Measurements from ENCODE around the gene GADD45B. TPM values are rescaled to one million over a fixed set of nuclear protein-coding genes. Genes with fewer than 3 reads are reported as not detected.
A peak's percentile ranks its signal among the peaks of the same experiment; 100 is the strongest.

Gene GADD45B
- polyA plus RNA-seq, 3 donors, result 67.4 to 505 (median 76.2) TPM

DNA sequence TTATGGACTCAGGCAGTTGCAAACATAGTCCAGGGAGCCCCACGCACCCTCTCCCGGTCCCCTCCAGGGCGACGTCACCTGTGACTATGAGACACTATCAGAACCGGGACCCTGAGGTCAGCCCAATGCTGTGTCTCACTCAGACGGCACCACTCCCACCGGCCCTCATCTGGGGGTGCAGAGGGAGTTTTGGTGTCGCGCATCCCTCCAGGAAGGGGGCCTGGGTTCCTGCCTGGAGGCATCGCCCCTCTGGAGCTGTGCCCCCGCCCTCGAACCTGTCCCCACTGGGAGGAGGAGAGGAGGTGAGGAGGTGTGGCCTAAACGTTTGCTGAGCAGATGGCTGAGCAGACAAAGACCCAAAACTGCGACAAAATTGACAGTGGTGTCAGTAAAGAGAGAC, 51.2 kb downstream of the GADD45B start:
- Mint-ChIP-seq H3K4me3 (no peak overlapping the region), H3K36me3 (no peaks in the 10 kb centered on the region), H3K27me3 (ENCODE audit: low read depth in 3 of 3) (no peaks in the 10 kb centered on the region), H3K4me1 (no peaks in the 10 kb centered on the region), H3K27ac (peak overlapping the region in 1 of 7 donors; percentile 61), H3K9me3 (peaks cover 0 to 6% (median 2%) of the 10 kb centered on the region in 7 donors)
- Histone ChIP-seq H2AFZ (ENCODE audit: insufficient read depth, low read depth, low read length, poor library complexity, severe bottlenecking) (no peak overlapping the region), H3K9me3 (replicated peaks in 1 of 2; ENCODE audit: control insufficient read depth in 1 of 2, insufficient read depth in 1 of 2, low read length in 2 of 2) (no peaks in the 10 kb centered on the region), H3K4me2 (replicated peaks; ENCODE audit: extremely low read depth, low read length, poor library complexity, severe bottlenecking) (no peak overlapping the region), H3K4me1 (ENCODE audit: control insufficient read depth in 1 of 2, insufficient read depth in 2 of 2, low read length in 2 of 2) (no peaks in the 10 kb centered on the region), H3K27me3 (ENCODE audit: control insufficient read depth in 2 of 2, insufficient read depth in 2 of 2, low read length in 2 of 2) (no peaks in the 10 kb centered on the region), H4K20me1 (ENCODE audit: insufficient read depth, low read length) (no peaks in the 10 kb centered on the region), H3K9ac (ENCODE audit: insufficient read depth, low read length, poor library complexity, severe bottlenecking) (no peak overlapping the region), H3K36me3 (replicated peaks in 1 of 2; ENCODE audit: control insufficient read depth in 1 of 2, insufficient read depth in 2 of 2, low read length in 2 of 2) (no peaks in the 10 kb centered on the region), H3K79me2 (ENCODE audit: insufficient read depth, low read length) (no peaks in the 10 kb centered on the region), H3K4me3 (replicated peaks in 1 of 3; ENCODE audit: low read depth in 2 of 3, low read length in 3 of 3) (no peak overlapping the region), H3K27ac (ENCODE audit: low read depth in 1 of 2, low read length in 2 of 2) (no peak overlapping the region)
- intact Hi-C loops (cut with micrococcal nuclease), result no loop called here
- TF ChIP-seq, protein P1, sequence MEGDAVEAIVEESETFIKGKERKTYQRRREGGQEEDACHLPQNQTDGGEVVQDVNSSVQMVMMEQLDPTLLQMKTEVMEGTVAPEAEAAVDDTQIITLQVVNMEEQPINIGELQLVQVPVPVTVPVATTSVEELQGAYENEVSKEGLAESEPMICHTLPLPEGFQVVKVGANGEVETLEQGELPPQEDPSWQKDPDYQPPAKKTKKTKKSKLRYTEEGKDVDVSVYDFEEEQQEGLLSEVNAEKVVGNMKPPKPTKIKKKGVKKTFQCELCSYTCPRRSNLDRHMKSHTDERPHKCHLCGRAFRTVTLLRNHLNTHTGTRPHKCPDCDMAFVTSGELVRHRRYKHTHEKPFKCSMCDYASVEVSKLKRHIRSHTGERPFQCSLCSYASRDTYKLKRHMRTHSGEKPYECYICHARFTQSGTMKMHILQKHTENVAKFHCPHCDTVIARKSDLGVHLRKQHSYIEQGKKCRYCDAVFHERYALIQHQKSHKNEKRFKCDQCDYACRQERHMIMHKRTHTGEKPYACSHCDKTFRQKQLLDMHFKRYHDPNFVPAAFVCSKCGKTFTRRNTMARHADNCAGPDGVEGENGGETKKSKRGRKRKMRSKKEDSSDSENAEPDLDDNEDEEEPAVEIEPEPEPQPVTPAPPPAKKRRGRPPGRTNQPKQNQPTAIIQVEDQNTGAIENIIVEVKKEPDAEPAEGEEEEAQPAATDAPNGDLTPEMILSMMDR (IDR thresholded peaks at IDR 0.05), result no peak
- 94% methylated on average over 10 of the region's 14 CpGs for WGBS (ENCODE audit: insufficient coverage)
- no peak for DNase-seq

DNA sequence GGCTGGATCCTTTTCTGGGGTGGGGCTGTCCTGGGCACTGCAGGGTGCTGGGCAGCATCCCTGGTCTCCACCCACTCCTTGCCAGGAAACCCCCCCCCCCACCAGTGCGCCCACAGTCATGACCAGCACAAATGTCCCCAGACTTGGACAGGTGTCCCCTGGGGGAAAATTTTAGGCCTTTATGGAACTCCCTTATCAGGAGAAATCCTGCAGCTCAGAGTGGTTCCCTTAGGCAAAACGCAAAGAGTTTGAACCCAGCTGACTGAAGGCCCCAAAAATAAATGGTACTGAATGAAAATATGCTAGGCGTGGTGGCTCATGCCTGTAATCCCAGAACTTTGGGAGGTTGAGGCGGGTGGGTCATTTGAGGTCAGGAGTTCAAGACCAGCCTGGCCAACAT, 51.8 kb downstream of the GADD45B start:
- no peak overlapping the region for H3K4me2 ChIP-seq (replicated peaks; ENCODE audit: extremely low read depth, low read length, poor library complexity, severe bottlenecking)
- H3K27ac Mint-ChIP-seq, result no peak overlapping the region

More for the DNA sequence above, 51.8 kb downstream of the GADD45B start:
- TF ChIP-seq, protein P1 (IDR thresholded peaks at IDR 0.05), result no peak
- H3K36me3 ChIP-seq (replicated peaks in 1 of 2; ENCODE audit: control insufficient read depth in 1 of 2, insufficient read depth in 2 of 2, low read length in 2 of 2), result no peaks in the 10 kb centered on the region
- no peaks in the 10 kb centered on the region for H3K4me1 ChIP-seq (ENCODE audit: control insufficient read depth in 1 of 2, insufficient read depth in 2 of 2, low read length in 2 of 2)
- H3K4me3 ChIP-seq (replicated peaks in 1 of 3; ENCODE audit: low read depth in 2 of 3, low read length in 3 of 3), result no peak overlapping the region
- H4K20me1 ChIP-seq (ENCODE audit: insufficient read depth, low read length), result no peaks in the 10 kb centered on the region
- H3K9ac ChIP-seq (ENCODE audit: insufficient read depth, low read length, poor library complexity, severe bottlenecking), result no peak overlapping the region
- Mint-ChIP-seq H3K9me3 (peaks cover 0 to 8% (median 3%) of the 10 kb centered on the region in 7 donors), H3K27me3 (ENCODE audit: low read depth in 3 of 3) (no peaks in the 10 kb centered on the region), H3K36me3 (no peaks in the 10 kb centered on the region), H3K4me3 (no peak overlapping the region), H3K4me1 (no peaks in the 10 kb centered on the region)
- 100% methylated on average over 2 of the region's 4 CpGs for WGBS (ENCODE audit: insufficient coverage)
- H3K27me3 ChIP-seq (ENCODE audit: control insufficient read depth in 2 of 2, insufficient read depth in 2 of 2, low read length in 2 of 2), result no peaks in the 10 kb centered on the region
- no peaks in the 10 kb centered on the region for H3K9me3 ChIP-seq (replicated peaks in 1 of 2; ENCODE audit: control insufficient read depth in 1 of 2, insufficient read depth in 1 of 2, low read length in 2 of 2)
- intact Hi-C loops (cut with micrococcal nuclease), result no loop called here
- H3K79me2 ChIP-seq (ENCODE audit: insufficient read depth, low read length), result no peaks in the 10 kb centered on the region
- H3K27ac ChIP-seq (ENCODE audit: low read depth in 1 of 2, low read length in 2 of 2), result no peak overlapping the region
- no peak overlapping the region for H2AFZ ChIP-seq (ENCODE audit: insufficient read depth, low read depth, low read length, poor library complexity, severe bottlenecking)
- no peak for DNase-seq

Small RNA genes within 50 kb of the gene (small RNA-seq; reads per million reads assigned to genes)
- not detected for gene RNU6-993P (ENCODE audit: insufficient read length, low read depth)

Other genes with a start within 250 kb of the GADD45B start
- gene PLEKHJ1, start 239.8 kb upstream of the GADD45B start, polyA plus RNA-seq, result 10 to 100 TPM; 62.1 to 90.0 (median 69.0) TPM
- gene SF3A2, start 239.3 kb upstream of the GADD45B start, polyA plus RNA-seq, result 10 to 100 TPM in 2 of 3 donors, 1 to 10 TPM in 1; 8.0 to 70.8 (median 11.6) TPM
- under 1 TPM in 1 of 3 donors, not detected in 2; 0.12 TPM for gene AMH, start 226.8 kb upstream of the GADD45B start, polyA plus RNA-seq
- gene JSRP1, start 219.7 kb upstream of the GADD45B start, polyA plus RNA-seq, result under 1 TPM in 2 of 3 donors, not detected in 1; 0.38 to 0.50 TPM
- 1 to 10 TPM; 2.4 to 6.3 (median 2.9) TPM for gene PEAK3, start 194.0 kb upstream of the GADD45B start, polyA plus RNA-seq
- 1 to 10 TPM in 2 of 3 donors, under 1 TPM in 1; 0.08 to 2.8 (median 2.2) TPM for gene LINGO3, start 168.0 kb upstream of the GADD45B start, polyA plus RNA-seq
- gene LSM7, start 147.5 kb upstream of the GADD45B start, polyA plus RNA-seq, result 100 to 1,000 TPM in 2 of 3 donors, 10 to 100 TPM in 1; 98.6 to 312 (median 132) TPM
- 10 to 100 TPM in 1 of 3 donors, 1 to 10 TPM in 2; 5.7 to 64.9 (median 8.7) TPM for gene SPPL2B, start 147.4 kb upstream of the GADD45B start, polyA plus RNA-seq
- under 1 TPM in 2 of 3 donors, not detected in 1; 0.12 to 0.30 TPM for gene TMPRSS9, start 115.9 kb upstream of the GADD45B start, polyA plus RNA-seq
- gene TIMM13, start 48.5 kb upstream of the GADD45B start, polyA plus RNA-seq, result 10 to 100 TPM; 17.3 to 89.3 (median 72.4) TPM
- gene LMNB2, start 19.2 kb upstream of the GADD45B start, polyA plus RNA-seq, result 1 to 10 TPM; 2.3 to 7.6 (median 4.2) TPM
- 1 to 10 TPM; 1.1 to 1.6 (median 1.3) TPM for gene GNG7, start 226.6 kb downstream of the GADD45B start, polyA plus RNA-seq
- gene DIRAS1, start 245.2 kb downstream of the GADD45B start, polyA plus RNA-seq, result under 1 TPM in 1 of 3 donors, not detected in 2; 0.04 TPM

Measured in CD14-positive monocyte (primary cell).